HG03439 (cell line): ENCODE data around the gene SP9.

Experiments
- ATAC-seq: cut with Tn5 transposase; IDR thresholded peaks from one replicate; pipeline ENCODE4 v1.9.1; 2021; ENCODE audit warnings: mild to moderate bottlenecking, moderate library complexity; ENCODE audit not compliant: unreplicated experiment

The SP9 gene

GRCh38 chr2:174334781-174335251 is at the start of gene SP9:
Gene SP9 (plus strand): TSS chr2:174334954. CDS start chr2:174335093, 139 bp downstream.
- no peak for ATAC-seq

GRCh38 chr2:174286172-174286571 is 48.6 kb upstream of the SP9 start:
- no peak for ATAC-seq

- no peak for ATAC-seq
These were observed 41.8 kb upstream of the SP9 start for GRCh38 chr2:174292908-174293307.

- no peak for ATAC-seq
These were observed 34.6 kb upstream of the SP9 start for GRCh38 chr2:174300114-174300513.

GRCh38 chr2:174312581-174313234 is 22.0 kb upstream of the SP9 start:
- no peak for ATAC-seq

- ATAC-seq = no peak
These were observed 12.6 kb upstream of the SP9 start for GRCh38 chr2:174322149-174322548.

- no peak for ATAC-seq
These were observed 12.0 kb upstream of the SP9 start for GRCh38 chr2:174322746-174323145.

GRCh38 chr2:174324530-174324929 is 10.2 kb upstream of the SP9 start:
- ATAC-seq = no peak

- ATAC-seq = no peak
These were observed 9.2 kb upstream of the SP9 start for GRCh38 chr2:174325373-174326160.

- ATAC-seq = no peak
These were observed 8.4 kb upstream of the SP9 start for GRCh38 chr2:174326161-174327020.

- ATAC-seq = no peak
These were observed 7.5 kb upstream of the SP9 start for GRCh38 chr2:174327021-174327840.

- no peak for ATAC-seq
These were observed 7.0 kb upstream of the SP9 start for GRCh38 chr2:174327841-174328113.

GRCh38 chr2:174328114-174328960 is 6.4 kb upstream of the SP9 start:
- ATAC-seq = no peak

- no peak for ATAC-seq
These were observed 5.6 kb upstream of the SP9 start for GRCh38 chr2:174328961-174329715.

- no peak for ATAC-seq
These were observed 3.7 kb upstream of the SP9 start for GRCh38 chr2:174330945-174331594.

GRCh38 chr2:174331595-174332216 is 3.0 kb upstream of the SP9 start:
- ATAC-seq = no peak

- ATAC-seq = no peak
These were observed 2.4 kb upstream of the SP9 start for GRCh38 chr2:174332217-174332963.

- ATAC-seq = no peak
These were observed 1.8 kb upstream of the SP9 start for GRCh38 chr2:174333017-174333371.
